ENCODE data around the gene KIAA0930. TPM values are rescaled to one million over a fixed set of nuclear protein-coding genes. Genes with fewer than 3 reads are reported as not detected.

KIAA0930 gene
- total and polyA plus RNA-seq, 2 of the 4 experiments (the other 2 are of a cell fraction): 25.3 to 34.1 TPM

DNA sequence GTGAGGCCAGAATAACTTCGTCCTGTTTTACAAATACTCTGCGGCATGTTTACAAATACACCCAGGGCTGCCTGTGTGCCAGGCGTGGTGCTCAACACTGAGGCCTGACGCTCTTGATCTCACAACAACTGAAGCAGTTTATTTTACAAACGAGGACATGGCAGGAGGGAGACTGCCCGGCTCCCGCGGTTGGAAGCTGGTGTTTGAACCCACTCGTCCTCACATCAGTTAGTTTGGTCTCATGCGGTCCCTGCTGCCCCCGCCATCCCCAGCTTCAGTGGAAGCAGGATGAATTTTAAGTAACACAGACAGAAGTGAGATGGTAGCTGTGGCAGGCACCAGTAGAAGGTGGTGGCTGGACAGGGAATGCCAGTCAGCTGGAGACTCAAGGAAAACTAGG is 16.4 kb downstream of the KIAA0930 start:
- Histone ChIP-seq H4K5ac (ENCODE audit: low read depth, low read length) (no peak overlapping the region), H4K8ac (ENCODE audit: low read depth in 2 of 2, low read length in 2 of 2) (no peak overlapping the region), H3K9me3 (ENCODE audit: control insufficient read depth, insufficient read depth, low read length) (no peaks in the 10 kb centered on the region), H2AK9ac (replicated peaks; ENCODE audit: low read depth, low read length, poor library complexity) (peak overlapping the region; percentile 19), H3K27me3 (ENCODE audit: control insufficient read depth, insufficient read depth, low read length) (no peaks in the 10 kb centered on the region), H3K9ac (ENCODE audit: low read depth, low read length) (no peak overlapping the region), H4K91ac (ENCODE audit: insufficient read depth, low read depth, low read length) (no peak overlapping the region), H3K4me3 (ENCODE audit: insufficient read depth, low read depth, low read length) (no peak overlapping the region), H3K4ac (ENCODE audit: low read depth, low read length) (no peak overlapping the region), H2BK15ac (ENCODE audit: low read depth, low read length) (no peak overlapping the region), H2AFZ (replicated peaks; ENCODE audit: low read length, poor library complexity) (no peak overlapping the region), H3K18ac (ENCODE audit: low read depth, low read length) (no peak overlapping the region), H3K56ac (ENCODE audit: extremely low read depth, insufficient read depth, low read length) (no peak overlapping the region), H3K4me1 (ENCODE audit: control insufficient read depth, insufficient read depth, low read length) (peaks cover 7% of the 10 kb centered on the region; the same call in 1 of the 2 replicates), H2BK20ac (ENCODE audit: low read depth, low read length) (no peak overlapping the region), H3K9me1 (ENCODE audit: insufficient read depth, low read length) (no peaks in the 10 kb centered on the region; the same call in 1 of the 2 replicates), H3K79me1 (ENCODE audit: low read depth in 1 of 2, low read length in 2 of 2) (peaks cover 0 to 60% of the 10 kb centered on the region in 2 experiments; a peak in 2 of 4 replicates), H3K27ac (ENCODE audit: insufficient read depth, low read length) (no peak overlapping the region), H4K20me1 (ENCODE audit: insufficient read depth, low read length) (peaks cover 62% of the 10 kb centered on the region), H2AK5ac (ENCODE audit: low read depth, low read length) (0 out of 2 replicates have a peak overlapping the region, but pooled peaks have one; percentile 12), H3K14ac (replicated peaks; ENCODE audit: low read depth, low read length) (no peak overlapping the region; the same call in 1 of the 2 replicates), H2BK120ac (ENCODE audit: low read depth, low read length) (no peak overlapping the region), H2BK5ac (ENCODE audit: low read depth, low read length, poor library complexity, severe bottlenecking) (no peak overlapping the region), H3K23ac (ENCODE audit: low read depth, low read length) (peak overlapping the region; percentile 62; the same call in 1 of the 2 replicates), H3K4me2 (ENCODE audit: low read depth, low read length) (no peak overlapping the region), H3K36me3 (ENCODE audit: control insufficient read depth, insufficient read depth, low read length) (0 out of 2 replicates have a peak, but pooled peaks cover 2% of the 10 kb centered on the region)
- TF ChIP-seq MAFK (IDR thresholded peaks at IDR 0.05; ENCODE audit: low read depth, low read length): no peak
- no peak for TF ChIP-seq MAZ (IDR thresholded peaks at IDR 0.05; ENCODE audit: borderline replicate concordance, low read depth, low read length)
- no peak for TF ChIP-seq RFX5 (IDR thresholded peaks at IDR 0.05; ENCODE audit: low read depth, low read length)
- TF ChIP-seq BHLHE40 (IDR thresholded peaks at IDR 0.05; ENCODE audit: low read depth, low read length): no peak
- no peak for TF ChIP-seq NFE2L2 (IDR thresholded peaks at IDR 0.05; ENCODE audit: low read depth, low read length)
- no peak for TF ChIP-seq MXI1 (IDR thresholded peaks at IDR 0.05; ENCODE audit: borderline replicate concordance, low read depth, low read length)
- TF ChIP-seq FOS (IDR thresholded peaks at IDR 0.05; ENCODE audit: low read depth, low read length): no peak
- in situ Hi-C loops (cut with MboI; ENCODE audit: low sequenced_read_pairs) (no loop called here), intact Hi-C loops (cut with micrococcal nuclease) (no loop called here), dilution Hi-C loops (cut with HindIII; ENCODE audit: low sequenced_read_pairs, unreplicated experiment) (no loop called here)
- no peak for ATAC-seq (ENCODE audit: low read depth)
- DNase-seq: no peak
- 55% methylated on average over 8 of the region's 11 CpGs; no CpG with 5 or more reads in 1 of the 2 experiments for WGBS, 2 experiments (ENCODE audit: extremely low coverage in 2 of 2, insufficient read length in 1 of 2)
- ChIA-PET POLR2A (ENCODE audit: unreplicated experiment) (no interaction called here), CTCF (no interaction called here)
- BruUV-seq (replicated peaks): no TSS peak
